MM.1S (cell line): ENCODE data around the gene CCDC51.
A peak's percentile ranks its signal among the peaks of the same experiment; 100 is the strongest.

Experiments used
- DNase-seq: peaks from one replicate; pipeline ENCODE4 v3.0.0-alpha.2; 2015
- H2AFZ ChIP-seq: fragments of 300-600 bp; sonication (generic); 2 replicates; pipeline ENCODE4 v1.6.0; 2016; ENCODE audit warnings: antibody characterized with exemption, low read length
- H3F3A ChIP-seq: fragments of 300-600 bp; sonication (generic); 2 replicates; pipeline ENCODE4 v1.6.1; 2016; ENCODE audit warnings: mild to moderate bottlenecking, antibody characterized with exemption, low read length, moderate library complexity, mixed read lengths; ENCODE audit not compliant: insufficient read depth
- H3K27ac ChIP-seq: fragments of 300-600 bp; sonication (generic); 2 replicates; pipeline ENCODE4 v1.5.1; 2016; ENCODE audit warnings: mild to moderate bottlenecking, low read length
- H3K27me3 ChIP-seq: fragments of 300-600 bp; sonication (generic); replicated peaks from 2 replicates; pipeline ENCODE4 v1.6.0; 2016; ENCODE audit warnings: low read length; ENCODE audit not compliant: insufficient read depth
- H3K36me3 ChIP-seq: fragments of 300-600 bp; sonication (generic); replicated peaks from 2 replicates; pipeline ENCODE4 v1.6.1; 2016; ENCODE audit warnings: mild to moderate bottlenecking, low read length, mixed read lengths; ENCODE audit not compliant: insufficient read depth
- H3K4me1 ChIP-seq: fragments of 300-600 bp; sonication (generic); 2 replicates; pipeline ENCODE4 v1.6.1; 2016; ENCODE audit warnings: low read length, mixed read lengths
- H3K4me2 ChIP-seq: fragments of 300-600 bp; sonication (generic); 2 replicates; pipeline ENCODE4 v1.6.0; 2016; ENCODE audit warnings: low read depth, low read length
- H3K4me3 ChIP-seq: fragments of 300-600 bp; sonication (generic); 2 replicates; pipeline ENCODE4 v1.5.1; 2016; ENCODE audit warnings: low read length, mixed read lengths
- H3K79me2 ChIP-seq: fragments of 300-600 bp; sonication (generic); 2 replicates; pipeline ENCODE4 v1.6.1; 2016; ENCODE audit warnings: mixed run types, low read length, mixed read lengths
- H3K9ac ChIP-seq: fragments of 300-600 bp; sonication (generic); 2 replicates; pipeline ENCODE4 v1.6.1; 2016; ENCODE audit warnings: low read length, mixed read lengths
- H3K9me2 ChIP-seq: fragments of 300-600 bp; sonication (generic); replicated peaks from 2 replicates; pipeline ENCODE4 v1.6.1; 2016; ENCODE audit warnings: mild to moderate bottlenecking, low read length, mixed read lengths; ENCODE audit not compliant: insufficient read depth
- H3K9me3 ChIP-seq: fragments of 300-600 bp; sonication (generic); replicated peaks from 2 replicates; pipeline ENCODE4 v1.6.1; 2016; ENCODE audit warnings: mild to moderate bottlenecking, low read length, mixed read lengths; ENCODE audit not compliant: insufficient read depth
- H4K20me1 ChIP-seq: fragments of 300-600 bp; sonication (generic); 2 replicates; pipeline ENCODE4 v1.6.1; 2016; ENCODE audit warnings: mild to moderate bottlenecking, low read length, moderate library complexity, mixed read lengths; ENCODE audit not compliant: insufficient read depth
- EZH2 ChIP-seq: fragments of 300-600 bp; sonication (generic); optimal IDR thresholded peaks from 2 replicates; pipeline ENCODE3; 2017; ENCODE audit warnings: low read depth, mild to moderate bottlenecking, antibody characterized with exemption, low read length, mixed read lengths
- EZH2phosphoT487 ChIP-seq: fragments of 300-600 bp; sonication (generic); IDR thresholded peaks from 2 replicates; pipeline ENCODE4 v1.6.1; 2018; ENCODE audit warnings: antibody characterized with exemption, low read length
- TF ChIP-seq, protein P1 (sequence below): fragments of 300-600 bp; sonication (generic); IDR thresholded peaks from 2 replicates; pipeline ENCODE4 v1.5.1; 2016; ENCODE audit warnings: antibody characterized with exemption, low read length, mixed read lengths

The CCDC51 gene

DNA sequence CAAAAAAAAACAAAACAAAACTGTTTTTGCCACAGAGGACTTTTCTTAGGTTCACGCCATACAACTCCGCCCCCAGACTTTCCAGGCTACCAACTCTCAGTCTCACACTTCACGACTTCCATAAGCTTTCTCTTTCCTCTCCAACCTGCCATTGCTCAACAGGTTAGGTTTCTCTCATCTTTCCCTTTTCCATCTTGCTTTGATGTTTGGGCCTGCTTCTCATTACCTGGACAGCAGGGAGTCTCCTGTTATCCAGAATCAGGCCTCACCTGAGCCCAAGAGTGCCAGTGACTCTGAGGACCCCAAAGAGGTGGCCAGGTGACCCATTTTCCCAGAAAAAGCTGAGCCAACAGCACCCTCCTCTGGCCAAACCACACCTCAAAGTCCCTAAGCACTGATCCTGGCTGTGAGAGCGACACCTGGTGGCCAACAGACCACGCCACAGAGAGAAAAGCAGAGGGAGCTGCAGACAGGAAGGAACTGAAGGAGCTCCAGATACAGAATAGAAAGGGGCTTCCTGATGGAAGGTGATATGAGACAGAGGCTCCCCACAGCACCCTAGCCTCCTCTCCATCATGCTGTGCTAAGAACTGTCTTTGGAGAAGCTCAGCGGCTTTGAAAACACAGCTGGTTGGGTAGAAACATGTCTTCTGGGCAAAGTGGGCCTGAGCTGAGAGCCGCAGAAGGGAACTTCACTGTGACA lies 4.0 kb downstream of the CCDC51 start:
- peaks cover 5% of the 10 kb centered on the region; the same call in 1 of the 2 replicates for H3F3A ChIP-seq
- H3K79me2 ChIP-seq, result peaks cover 19% of the 10 kb centered on the region
- H3K36me3 ChIP-seq, result no peaks in the 10 kb centered on the region
- no peak overlapping the region for H3K4me2 ChIP-seq
- no peaks in the 10 kb centered on the region for H3K9me3 ChIP-seq
- DNase-seq, result peak; percentile 81
- H3K4me1 ChIP-seq, result peaks cover 5% of the 10 kb centered on the region; the same call in 1 of the 2 replicates
- H3K4me3 ChIP-seq, result no peak overlapping the region
- H3K9me2 ChIP-seq, result no peaks in the 10 kb centered on the region
- no peak overlapping the region for H3K27ac ChIP-seq
- H3K9ac ChIP-seq, result no peak overlapping the region
- no peaks in the 10 kb centered on the region for H4K20me1 ChIP-seq
- no peak overlapping the region for H2AFZ ChIP-seq
- no peaks in the 10 kb centered on the region for H3K27me3 ChIP-seq
- TF ChIP-seq, protein P1, sequence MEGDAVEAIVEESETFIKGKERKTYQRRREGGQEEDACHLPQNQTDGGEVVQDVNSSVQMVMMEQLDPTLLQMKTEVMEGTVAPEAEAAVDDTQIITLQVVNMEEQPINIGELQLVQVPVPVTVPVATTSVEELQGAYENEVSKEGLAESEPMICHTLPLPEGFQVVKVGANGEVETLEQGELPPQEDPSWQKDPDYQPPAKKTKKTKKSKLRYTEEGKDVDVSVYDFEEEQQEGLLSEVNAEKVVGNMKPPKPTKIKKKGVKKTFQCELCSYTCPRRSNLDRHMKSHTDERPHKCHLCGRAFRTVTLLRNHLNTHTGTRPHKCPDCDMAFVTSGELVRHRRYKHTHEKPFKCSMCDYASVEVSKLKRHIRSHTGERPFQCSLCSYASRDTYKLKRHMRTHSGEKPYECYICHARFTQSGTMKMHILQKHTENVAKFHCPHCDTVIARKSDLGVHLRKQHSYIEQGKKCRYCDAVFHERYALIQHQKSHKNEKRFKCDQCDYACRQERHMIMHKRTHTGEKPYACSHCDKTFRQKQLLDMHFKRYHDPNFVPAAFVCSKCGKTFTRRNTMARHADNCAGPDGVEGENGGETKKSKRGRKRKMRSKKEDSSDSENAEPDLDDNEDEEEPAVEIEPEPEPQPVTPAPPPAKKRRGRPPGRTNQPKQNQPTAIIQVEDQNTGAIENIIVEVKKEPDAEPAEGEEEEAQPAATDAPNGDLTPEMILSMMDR, result peak; percentile 100
- TF ChIP-seq EZH2phosphoT487, result no peak

DNA sequence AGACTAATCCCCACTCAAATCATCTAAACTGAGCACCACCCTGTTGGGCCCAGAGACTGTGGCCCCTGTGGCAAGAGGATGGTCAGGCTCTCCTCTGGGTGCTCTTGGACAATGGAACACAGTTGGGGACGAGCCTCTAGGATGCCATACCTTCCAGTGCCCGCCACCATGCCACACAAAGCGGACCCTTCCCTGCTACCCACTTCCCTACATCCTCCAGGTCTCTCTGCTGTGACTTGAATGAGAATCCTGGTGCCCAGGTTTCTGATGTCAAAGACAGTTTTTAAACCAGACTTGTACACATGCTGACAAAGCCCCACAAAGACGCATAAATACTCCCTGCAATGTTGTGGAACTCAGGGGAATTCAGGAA lies 4.7 kb downstream of the CCDC51 start:
- Histone ChIP-seq H3K4me2 (no peak overlapping the region), H3K79me2 (peaks cover 12% of the 10 kb centered on the region), H3K4me3 (no peak overlapping the region), H2AFZ (no peak overlapping the region), H3K36me3 (no peaks in the 10 kb centered on the region), H3K9me3 (no peaks in the 10 kb centered on the region), H3K9me2 (no peaks in the 10 kb centered on the region), H3K9ac (no peak overlapping the region), H3K4me1 (peaks cover 5% of the 10 kb centered on the region; the same call in 1 of the 2 replicates), H3K27me3 (no peaks in the 10 kb centered on the region), H4K20me1 (no peaks in the 10 kb centered on the region), H3F3A (peaks cover 8% of the 10 kb centered on the region; the same call in 1 of the 2 replicates), H3K27ac (no peak overlapping the region)
- no peak for DNase-seq
- no peak for TF ChIP-seq EZH2
- no peak for TF ChIP-seq EZH2phosphoT487
- TF ChIP-seq, protein P1, result no peak

DNA sequence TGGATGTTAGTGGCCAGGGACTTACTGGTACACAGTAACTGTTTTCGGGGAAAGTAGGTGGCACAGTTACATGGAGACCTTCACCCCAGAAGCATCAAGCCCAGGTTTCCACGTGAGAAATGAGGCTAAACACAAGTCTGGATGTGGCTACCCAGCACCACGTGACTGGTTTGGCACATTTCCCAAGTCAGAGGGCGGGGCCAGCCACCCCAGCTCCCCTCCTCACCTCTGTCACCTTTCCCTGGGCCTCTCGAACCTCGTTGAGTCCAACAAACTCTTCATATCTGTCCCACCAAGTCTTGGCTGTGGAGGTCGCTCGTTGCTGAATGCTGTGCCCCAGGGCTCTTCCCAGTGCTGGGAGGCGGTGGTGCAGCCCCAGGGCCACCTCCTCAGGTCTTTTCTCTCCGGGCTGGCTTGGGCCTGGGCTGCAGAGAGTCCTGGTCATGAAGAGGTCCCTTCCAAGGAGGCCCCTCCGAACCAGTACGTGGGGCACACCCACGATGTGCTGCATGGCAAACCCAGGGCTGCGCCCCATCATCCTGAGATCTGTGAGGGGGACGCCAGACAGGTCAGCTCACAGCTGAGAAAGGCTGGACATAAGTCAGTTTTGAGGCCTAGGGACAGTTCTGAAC lies 5.2 kb downstream of the CCDC51 start:
- TF ChIP-seq EZH2phosphoT487, result no peak
- no peak for TF ChIP-seq EZH2
- TF ChIP-seq, protein P1, result no peak
- Histone ChIP-seq H4K20me1 (no peaks in the 10 kb centered on the region), H3K79me2 (peaks cover 9% of the 10 kb centered on the region), H3K4me2 (no peak overlapping the region), H3K27ac (no peak overlapping the region), H3K9me2 (no peaks in the 10 kb centered on the region), H3K9ac (no peak overlapping the region), H3K4me3 (no peak overlapping the region), H3K9me3 (no peaks in the 10 kb centered on the region), H3K4me1 (peaks cover 5% of the 10 kb centered on the region; the same call in 1 of the 2 replicates), H3F3A (peaks cover 12% of the 10 kb centered on the region), H3K36me3 (no peaks in the 10 kb centered on the region), H3K27me3 (no peaks in the 10 kb centered on the region), H2AFZ (no peak overlapping the region)
- DNase-seq, result no peak
